OCI-M2 (cell line): ENCODE measurements around the gene CHMP6.

Source experiments
- DNase-seq: peaks from one replicate; lab custom pipeline; 2025; ENCODE audit not compliant: unreplicated experiment; lab: John Stamatoyannopoulos, UW

Gene CHMP6

DNA sequence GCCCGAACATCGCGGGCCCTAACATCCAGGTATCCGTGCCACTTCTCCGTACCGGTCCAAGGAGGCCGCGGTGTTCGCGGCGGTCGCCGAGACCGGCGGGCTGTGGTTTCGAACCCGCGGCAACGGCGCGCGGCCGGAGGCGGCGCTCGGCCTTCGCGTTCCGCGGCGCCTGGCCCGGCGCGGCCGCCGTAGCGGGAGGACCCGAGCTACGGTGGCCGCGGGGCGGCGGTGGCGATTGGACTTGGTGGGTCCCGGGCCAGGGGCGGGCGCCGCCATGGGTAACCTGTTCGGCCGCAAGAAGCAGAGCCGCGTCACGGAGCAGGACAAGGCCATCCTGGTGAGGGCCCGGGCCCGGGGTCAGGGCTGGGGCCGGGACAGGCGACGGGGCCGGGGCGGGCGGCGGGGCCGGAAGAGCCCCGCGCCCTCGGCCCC is at the start of gene CHMP6:
Gene CHMP6 (plus strand): TSS at position 197 of the 432 bp plus-strand sequence. CDS start 78 bp downstream, at position 275.
- DNase-seq, result no peak

DNA sequence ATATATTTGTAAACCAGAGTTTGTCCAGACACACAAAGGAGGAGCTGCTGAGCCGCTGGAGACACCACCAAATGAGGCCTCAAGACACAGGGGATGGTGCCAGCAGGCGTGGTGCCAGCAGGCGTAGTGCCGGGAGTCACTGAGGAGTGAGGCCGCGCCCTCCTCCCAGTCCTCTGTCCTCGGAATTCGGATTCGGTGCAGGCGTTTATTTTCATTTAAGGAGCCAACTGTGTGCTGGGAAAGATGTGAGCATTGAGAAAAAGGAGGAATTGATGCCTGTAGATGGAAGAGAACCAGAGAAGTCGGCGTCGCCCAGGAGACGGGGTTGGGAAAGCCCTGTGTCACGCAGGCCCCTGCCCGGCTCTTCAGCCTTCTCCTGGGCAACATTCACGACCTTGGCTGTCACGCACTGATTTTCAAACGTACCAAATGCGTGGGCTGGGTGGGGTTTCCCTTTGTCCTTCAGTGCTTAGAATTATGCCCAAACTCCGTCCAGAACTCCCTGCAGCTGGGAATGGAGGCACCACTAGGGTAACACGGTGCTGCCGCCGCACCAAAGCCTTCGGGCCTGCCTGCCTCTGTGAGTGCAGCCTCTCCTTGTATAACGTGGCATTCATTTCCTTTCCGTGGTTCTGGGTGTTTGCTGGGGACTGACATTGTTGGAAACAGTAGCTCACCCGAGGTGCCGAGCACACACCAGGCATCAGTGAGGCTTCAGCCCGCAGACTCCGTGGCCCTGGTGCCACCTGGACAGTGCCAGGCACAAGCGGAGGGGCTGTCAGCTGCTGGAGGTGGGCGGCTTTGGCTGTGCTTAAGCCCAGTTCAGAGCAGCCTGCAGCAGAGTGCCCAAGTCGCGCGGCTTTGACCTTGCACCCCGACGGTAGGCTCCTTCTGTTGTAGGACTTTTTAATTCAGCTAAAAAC is 49.0 kb upstream of the CHMP6 start:
- DNase-seq, result no peak

DNA sequence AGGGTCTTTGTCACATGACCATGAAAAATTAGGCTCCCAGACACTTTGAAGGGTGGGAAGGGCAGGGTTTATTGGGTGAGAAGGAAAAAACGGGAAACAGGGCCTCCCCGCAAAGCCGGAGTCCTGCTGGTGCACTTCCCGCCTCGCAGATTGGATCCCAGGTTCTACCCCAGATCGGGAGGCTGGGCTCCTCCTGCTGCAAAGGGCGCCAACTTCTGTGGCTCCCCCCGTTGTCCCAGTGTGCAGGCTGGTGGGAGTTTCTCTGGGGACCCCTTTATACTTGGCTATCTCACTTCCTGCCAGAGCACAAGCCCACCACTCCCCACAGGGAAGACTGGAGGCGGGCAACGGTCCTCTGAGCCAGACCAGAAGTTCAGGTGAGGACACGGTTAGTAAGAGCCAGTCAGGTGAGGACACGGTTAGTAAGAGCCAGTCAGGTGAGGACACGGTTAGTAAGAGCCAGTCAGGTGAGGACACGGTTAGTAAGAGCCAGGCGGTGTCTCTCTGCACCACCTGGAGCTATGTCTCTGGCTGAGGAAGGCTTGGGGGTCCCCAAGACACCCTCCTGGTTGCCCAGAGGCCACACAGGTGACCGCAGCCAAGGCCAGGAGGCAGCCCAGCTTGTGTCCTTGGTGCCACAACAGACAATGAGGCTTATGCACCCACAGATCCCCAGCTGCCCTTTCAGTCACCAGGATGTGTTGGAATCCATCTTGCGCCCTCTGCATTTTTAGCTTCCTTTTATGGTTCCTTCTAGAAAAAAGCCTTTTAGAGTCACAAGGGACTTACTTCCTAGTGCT is 48.1 kb upstream of the CHMP6 start:
- no peak for DNase-seq

DNA sequence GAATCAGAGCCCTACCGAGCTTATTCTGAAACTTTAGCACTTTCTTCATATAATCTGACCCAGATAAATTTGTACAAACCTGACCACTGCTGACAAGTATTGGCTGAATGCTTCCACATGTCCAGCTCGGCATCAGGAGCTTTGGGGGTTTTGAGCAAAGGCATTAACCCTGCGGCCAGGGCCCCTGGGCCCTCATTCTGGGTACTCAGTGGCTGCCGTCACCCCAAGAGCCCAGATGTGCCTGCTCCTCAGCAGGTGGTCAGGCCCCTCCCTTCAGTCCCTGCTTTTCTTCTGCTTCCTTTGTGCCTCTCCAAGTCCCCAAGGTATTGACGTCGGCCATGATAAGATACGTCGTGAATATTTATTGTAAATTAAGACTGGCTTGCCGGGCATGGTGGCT is 47.3 kb upstream of the CHMP6 start:
- DNase-seq, result no peak

DNA sequence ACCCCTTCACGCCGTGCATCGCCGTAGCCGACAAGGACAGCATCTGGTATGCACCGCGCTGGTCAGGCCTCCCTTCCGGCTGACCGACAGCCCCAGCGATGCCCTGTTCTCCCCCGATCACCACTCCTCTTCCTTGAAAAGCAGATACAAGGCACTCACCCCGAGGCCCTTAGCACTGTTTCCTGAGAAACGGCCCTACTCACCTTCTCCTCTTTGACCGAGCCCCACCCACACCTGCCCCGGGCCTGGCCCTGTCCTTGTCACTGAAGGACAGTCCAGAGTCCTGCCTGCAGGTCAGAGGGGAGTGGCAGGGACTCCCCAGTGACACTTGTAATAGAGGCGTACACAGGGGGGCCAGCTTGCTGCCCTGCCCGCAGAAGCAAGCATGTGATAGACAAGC is 45.9 kb upstream of the CHMP6 start:
- no peak for DNase-seq

DNA sequence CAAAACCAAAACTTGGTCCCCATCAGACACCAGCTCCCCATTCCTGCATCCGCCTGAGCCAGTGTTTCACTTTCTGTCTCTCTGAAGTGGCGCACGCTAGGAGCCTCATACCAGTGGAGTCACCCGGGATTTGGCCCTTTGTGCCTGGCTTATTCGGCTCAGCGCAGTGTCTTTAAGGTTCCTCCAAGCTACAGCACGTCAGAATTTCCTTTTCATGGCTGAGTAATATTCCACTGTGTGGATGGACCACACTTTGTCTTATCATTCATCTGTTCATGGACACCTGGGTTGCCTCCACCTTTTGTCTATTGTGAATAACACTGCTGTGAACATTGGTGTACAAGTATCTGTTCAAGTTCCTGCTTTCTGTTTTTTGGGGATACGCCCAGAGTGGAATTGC is 45.2 kb upstream of the CHMP6 start:
- no peak for DNase-seq

DNA sequence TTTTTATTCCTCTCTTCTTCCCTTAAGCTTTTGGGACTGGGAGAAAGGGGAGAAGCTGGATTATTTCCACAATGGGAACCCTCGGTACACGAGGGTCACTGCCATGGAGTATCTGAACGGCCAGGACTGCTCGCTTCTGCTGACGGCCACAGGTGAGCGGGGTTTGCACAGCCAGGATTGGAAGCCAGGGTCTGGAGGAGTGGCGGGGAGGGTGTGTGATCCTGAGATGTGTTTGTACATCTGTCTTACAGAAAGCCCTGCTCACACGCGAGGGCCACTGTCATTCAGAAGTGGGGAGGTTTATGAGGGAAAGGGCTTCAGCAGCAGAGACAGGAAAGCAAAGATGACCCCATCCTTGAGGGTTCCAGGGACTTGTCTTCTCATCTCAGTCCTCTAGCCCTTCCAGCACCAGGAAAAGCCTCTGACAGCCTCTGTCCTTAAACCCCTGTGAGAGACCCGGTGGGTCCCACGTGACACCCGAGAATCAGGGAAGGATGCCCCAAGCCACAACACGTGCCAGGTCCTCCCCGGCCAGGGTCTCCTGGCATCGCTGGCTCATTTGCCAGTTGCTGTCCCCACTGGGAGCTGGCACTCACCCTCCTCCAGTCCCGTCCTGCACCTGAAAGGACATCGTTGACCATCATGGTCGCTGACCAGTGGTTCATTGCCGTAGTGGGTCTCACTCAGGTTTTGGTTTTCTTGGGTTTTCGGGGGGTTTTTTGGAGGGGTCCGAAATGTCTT is 44.3 kb upstream of the CHMP6 start:
- DNase-seq, result no peak

DNA sequence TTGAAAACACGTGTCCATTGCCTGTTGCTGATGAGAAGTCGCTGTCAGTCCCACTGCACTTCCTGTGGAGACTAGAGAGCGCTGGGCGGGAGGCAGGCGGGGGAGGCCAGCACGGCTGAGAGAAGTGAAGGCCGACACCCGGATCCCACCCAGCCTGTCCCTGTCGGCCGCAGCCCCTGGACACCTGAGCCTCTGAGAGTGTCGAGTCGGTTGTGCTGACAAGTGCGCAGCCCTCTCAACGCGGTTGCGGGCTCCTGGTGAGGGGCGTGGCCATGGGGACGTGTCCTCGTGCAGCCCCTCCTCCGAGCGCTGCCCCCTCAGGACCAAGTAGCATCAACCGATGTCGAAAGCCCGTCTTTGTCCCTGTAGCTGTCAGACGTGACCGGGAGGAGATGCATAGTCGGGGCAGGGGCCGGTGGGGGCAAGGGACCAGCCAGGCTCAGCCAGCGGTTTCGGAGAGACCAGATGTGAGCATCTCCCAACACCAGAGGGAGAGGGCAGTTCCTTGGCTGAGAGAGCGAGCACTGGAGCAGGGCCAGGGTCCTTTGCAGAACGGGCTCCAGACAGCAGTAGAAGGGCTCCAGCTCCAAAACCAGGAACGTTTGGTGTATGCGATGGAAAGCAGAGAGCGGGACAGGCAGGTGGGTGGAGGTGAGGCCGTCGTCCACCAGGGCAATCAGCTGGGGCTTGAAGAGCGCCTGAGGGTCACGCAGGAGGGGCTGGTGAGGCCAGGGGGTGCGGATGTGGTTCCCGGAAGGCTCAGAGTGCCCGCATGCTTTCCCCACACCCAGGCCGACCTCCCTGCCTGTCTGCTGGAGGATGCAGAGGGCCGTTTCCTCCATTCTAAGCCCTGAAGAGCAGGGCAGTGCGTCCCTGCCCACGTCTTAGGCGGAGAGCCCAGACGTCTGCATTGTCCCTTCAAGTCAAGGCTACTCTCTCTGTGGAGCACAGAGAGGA is 43.3 kb upstream of the CHMP6 start:
- DNase-seq, result no peak

DNA sequence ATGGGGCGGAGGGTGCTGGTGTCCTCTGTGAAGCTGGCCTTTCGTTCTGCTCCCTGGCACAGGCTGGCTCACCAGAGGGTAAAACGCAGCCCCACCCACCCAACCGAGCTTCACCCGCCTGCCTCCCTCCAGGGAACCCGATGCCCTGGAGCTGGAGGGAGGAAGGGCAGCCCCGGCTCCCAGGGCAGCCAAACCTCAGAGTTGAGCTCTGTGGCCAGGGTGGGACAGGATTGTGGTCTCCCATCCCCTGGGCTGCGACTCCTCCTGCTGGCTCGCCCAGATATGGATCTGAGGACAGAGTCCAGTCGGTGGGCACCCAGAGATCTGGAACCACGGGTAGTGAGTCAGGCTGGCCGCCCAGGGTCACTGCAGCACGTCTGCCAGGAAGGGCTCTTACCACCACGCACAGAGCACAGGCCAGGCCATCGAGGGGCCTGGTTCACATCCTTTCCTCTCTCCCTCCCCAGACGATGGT is 42.6 kb upstream of the CHMP6 start:
- no peak for DNase-seq

DNA sequence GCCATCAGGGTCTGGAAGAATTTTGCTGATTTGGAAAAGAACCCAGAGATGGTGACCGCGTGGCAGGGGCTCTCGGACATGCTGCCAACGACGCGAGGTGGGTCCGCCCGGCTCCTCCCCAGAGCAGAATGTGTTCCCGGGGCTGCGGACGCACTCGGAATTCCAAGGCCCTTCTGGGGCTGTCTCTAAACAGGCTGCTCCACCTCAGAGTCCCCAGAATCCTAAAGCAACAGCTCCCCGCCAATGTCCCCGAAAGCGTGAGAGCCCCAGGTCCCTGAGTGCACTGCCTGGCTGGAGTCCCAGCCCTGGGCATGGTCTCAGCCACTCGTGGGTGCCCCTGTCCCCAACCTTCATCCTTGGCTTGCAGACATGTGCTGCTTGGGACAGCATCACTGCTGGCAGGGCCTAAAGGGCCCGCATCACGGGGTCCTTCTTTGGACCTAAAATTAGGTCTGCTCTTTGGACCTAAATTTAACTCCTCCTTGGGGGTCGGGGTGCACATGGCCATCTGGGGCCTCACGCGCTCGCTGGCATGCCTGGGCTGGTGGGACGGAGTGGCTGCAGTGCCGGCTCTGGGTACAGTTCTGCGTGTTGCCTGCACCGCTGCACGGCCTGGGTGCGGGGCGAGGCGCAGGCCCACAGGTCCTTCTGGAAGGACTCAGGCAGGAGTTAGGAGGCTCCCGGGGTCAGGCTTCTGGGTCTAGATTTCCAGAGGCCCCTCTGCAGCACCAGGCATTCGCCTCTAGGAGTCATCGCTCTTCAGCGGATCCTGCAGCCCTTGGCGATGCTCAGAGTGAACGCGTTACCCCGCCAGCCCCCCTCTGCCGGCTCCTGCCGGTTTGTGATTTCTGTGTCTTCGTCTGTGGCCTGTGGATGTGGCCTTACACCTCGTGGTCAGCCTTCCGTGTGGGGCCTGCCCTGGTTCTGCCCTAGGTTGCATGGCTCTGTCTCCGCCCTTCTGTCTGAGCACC is 41.9 kb upstream of the CHMP6 start:
- no peak for DNase-seq

DNA sequence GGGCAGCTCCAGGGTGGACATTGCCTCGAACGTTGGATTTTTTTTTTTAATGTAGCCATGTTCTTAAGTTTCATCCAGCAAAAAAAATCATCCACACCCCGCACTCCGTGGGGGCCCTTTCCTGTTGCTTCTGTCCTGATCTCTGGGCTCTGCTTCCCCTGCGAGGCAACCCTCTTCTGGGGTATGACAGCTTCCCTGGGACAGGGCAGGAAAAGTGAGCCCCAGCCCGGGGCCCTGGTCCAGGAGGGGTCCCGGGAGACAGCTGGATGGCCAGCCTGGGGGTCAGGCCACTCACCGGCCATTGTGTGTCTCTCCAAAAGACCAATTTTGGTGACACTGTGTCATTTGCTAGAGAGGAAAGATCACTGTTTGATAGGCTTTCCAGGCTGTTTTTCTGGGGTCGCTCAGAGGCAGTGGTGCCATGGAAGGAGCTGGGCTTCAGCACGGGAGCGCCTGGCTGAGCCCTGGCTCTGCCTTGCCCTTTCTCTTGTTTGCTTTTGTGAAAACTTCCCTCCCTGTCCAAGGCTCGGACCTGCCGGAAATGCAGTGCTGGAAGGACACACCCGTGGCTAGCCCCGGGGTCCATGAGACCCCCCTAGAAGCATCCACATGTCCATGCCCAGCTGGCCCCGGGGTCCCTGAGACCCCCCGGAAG is 41.0 kb upstream of the CHMP6 start:
- no peak for DNase-seq

DNA sequence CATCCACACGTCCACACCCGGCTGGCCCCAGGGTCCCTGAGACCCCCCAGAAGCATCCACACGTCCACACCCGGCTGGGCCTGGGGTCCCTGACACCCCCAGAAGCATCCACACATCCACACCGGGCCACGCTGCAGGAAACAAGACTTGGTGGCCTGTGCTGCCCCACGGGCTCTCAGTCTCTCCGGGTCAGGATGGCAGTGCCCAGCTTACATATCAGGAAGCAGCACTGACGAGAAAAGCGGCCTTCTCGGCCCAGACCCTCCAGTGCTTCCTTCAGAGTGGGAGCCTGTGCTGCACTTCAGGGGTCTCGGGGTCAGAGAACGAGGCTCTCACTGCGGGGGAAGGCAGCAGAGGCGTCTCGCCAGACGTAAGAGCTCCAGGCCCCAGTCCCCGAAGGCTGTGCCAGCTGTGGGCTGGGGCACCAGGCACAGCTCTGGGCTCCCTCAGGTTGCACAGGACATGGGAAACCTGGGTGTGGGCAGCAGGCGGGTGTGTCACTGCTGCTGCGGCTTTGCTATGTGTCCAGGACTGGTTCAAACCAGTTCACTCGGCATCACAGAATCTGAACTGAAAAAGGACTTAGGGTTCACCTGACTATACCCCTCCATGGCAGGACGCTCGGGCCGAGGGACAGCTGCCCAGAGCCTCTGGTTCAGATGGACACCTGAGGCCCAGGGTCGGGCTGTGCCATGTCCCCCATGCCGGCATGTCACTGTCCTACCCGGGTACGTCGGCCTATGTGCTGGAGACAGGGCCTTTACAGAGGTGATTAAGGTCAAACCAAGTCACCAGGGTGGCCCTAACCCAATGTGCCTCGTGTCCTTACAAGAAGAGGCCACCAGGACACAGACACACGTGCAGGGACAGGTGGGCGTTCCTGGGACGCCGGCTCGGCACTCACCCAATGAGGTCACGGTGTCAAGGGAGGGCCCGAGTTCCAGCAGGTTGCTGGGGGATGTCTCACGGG is 40.2 kb upstream of the CHMP6 start:
- DNase-seq, result no peak

DNA sequence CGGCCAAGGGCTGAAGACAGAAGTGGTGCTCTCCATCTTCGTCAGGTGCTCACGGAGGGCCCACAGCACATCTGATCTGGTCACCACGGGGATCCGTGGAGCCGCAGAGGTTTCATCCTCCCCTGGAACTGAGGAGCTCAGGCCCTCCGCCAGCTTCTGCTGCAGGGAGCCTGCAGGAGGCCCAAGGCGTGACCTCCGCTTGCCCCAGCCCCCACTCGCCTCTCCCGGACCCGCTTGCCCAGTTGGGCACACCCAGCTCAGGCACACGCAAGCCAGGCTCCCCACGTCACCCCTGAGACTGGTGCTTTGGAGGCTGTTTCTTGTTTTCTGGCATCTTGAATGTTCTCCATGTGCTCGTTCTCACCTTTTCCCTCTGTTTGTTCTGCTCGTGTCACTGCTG is 39.4 kb upstream of the CHMP6 start:
- DNase-seq, result no peak

DNA sequence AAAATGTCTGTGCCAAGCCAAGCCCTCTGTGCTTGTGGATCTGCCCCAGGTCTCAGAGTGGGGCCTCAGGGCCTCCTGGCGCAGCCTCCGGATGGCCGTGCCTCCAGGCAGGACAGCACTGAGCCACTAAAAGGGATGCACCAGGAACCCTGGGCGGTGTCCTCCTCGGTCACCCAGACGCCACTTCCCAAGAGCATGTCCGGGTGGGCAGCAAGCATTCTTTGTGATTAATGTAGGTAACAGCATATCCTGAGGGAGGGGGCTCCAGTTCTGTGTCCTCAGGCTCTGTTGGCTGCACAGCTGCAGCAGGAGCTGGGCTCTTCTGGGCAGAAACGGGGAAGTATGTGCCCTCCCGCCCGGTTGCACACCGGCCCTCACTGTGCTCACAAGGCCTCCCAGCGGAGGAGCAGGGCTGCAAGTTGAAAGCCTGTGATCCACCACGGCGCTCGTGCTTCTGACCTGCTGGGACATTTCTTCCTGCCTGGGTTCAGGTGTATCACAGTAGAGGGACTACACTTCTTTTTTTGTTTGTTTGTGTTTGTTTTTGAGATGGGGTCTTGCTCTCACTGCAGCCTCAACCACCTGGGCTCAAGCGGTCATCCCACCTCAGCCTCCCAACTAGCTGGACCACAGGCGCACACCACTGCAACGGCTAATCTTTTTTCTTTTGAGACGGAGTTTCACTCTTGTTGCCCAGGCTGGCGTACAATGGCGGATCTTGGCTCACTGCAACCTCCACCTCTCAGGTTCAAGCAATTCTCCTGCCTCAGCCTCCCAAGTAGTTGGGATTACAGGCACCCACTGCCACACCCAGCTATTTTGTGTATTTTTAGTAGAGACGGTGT is 37.9 kb upstream of the CHMP6 start:
- no peak for DNase-seq

DNA sequence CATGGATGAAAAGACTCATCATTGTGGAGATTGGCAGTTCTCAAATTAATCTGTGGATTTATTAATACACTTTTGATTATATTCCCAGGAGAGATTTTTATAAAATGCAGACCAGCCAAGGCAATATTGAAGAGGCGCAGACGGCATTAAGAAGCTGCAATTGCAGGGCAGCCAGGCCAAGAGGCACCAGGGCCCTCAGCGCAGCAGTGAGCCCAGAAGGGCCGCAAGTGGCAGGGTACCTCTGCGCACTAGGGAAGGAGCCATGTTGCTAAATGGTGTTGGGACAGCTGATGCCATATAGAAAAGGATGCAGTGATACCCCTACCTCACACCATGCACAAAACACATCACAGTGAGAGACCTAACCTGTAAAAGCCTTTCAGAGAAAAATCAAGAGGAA is 36.6 kb upstream of the CHMP6 start:
- DNase-seq, result no peak

DNA sequence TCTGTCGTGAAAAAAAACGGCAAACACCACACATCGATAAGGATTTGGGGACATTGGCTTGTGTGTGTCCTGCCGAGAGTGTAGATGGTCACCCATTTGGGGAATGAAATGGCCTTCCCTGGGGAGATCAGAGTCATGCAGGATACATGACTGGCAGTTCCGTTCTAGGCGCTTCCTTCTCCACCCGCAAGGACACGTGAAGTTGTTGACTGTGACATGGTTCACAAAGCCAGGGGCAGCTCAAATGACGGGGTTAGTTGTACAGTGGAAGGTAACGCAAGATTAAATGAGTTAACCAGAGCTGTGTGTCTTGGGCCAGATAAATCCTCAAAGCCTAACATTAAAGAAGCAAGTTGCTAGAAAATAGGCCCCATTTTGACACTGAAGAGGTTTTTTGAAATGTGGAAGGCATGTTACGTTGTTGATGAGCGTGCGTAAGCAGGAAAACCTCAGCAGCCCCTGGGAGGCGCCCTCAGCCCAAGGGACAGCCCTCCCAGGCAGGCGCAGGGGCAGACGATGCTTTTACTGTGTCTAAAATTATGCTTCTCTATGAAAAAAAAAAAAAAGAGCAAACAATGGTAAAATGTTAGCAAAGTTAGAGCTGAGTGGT is 35.9 kb upstream of the CHMP6 start:
- no peak for DNase-seq
